Prostate gland (tissue), 2 donors: ENCODE measurements around the gene EHBP1L1. TPM values are rescaled to one million over a fixed set of nuclear protein-coding genes. Genes with fewer than 3 reads are reported as not detected.

Source experiments
- DNase-seq: peaks from one replicate; pipeline ENCODE4 v3.0.0-alpha.2; 2019; ENCODE audit warnings: low spot score
- H3K27ac ChIP-seq, 2 donors: fragments of 200-600 bp; sonication (generic); 2 replicates each; pipeline ENCODE4 v1.5.1; 2017 to 2019
- H3K27me3 ChIP-seq: fragments of 200-600 bp; sonication (generic); replicated peaks from 2 replicates; pipeline ENCODE4 v1.5.1; 2019; ENCODE audit not compliant: insufficient read depth
- H3K36me3 ChIP-seq, 2 donors: fragments of 200-600 bp; sonication (generic); 1 replicate in 1 of 2; 2 replicates in 1 of 2; pipeline versions ENCODE4 v1.5.1 to v1.8.1; 2017 to 2019
- H3K4me1 ChIP-seq: fragments of 200-600 bp; sonication (generic); replicated peaks from 2 replicates; pipeline ENCODE4 v1.5.1; 2019
- H3K4me3 ChIP-seq, 2 donors: fragments of 200-600 bp; sonication (generic); 2 replicates each; pipeline ENCODE4 v1.5.1; 2017 to 2019
- H3K9me3 ChIP-seq: fragments of 200-600 bp; sonication (generic); 2 replicates; pipeline ENCODE4 v1.5.1; 2017
- CTCF ChIP-seq, 4 experiments: fragments of 200-600 bp in 2 of 4; fragments of 450-650 bp in 2 of 4; sonication (generic) in 2 of 4; IDR thresholded peaks; 1 replicate in 3 of 4; 2 replicates in 1 of 4; pipeline ENCODE4 v1.5.1; 2016 to 2019; ENCODE audit warnings: antibody characterized with exemption in 4 of 4, mild to moderate bottlenecking in 2 of 4, moderate library complexity in 2 of 4
- POLR2A ChIP-seq: fragments of 450-650 bp; IDR thresholded peaks from one replicate; pipeline ENCODE4 v1.6.1; 2016; ENCODE audit warnings: antibody characterized with exemption, mild to moderate bottlenecking
- POLR2AphosphoS5 ChIP-seq: sonication (generic); formaldehyde crosslinking; IDR thresholded peaks from one replicate; pipeline ENCODE4 v1.6.1; 2017; ENCODE audit warnings: antibody characterized with exemption
- WGBS: methylation state at CpG from one replicate; pipeline ENCODE4 v1.1.5; 2018; 5-methylcytosine and 5-hydroxymethylcytosine counted together
- intact Hi-C: fragments of 100-400 bp; cut with DNase I; formaldehyde crosslinking; loops from one replicate; pipeline ENCODE4 v1.14.2; 2022
- total RNA-seq, 2 donors: library from RNA; depleted of rRNA; stranded (reverse); fragments of >200 nt; gene quantifications; one replicate each; pipeline ENCODE4 v1.1.0, GENCODE V29; 2016

The EHBP1L1 gene
- total RNA-seq, 2 donors from 2014 or later = 68.2 to 98.7 TPM

- Histone ChIP-seq H3K36me3 (peaks cover 0 to 8% of the 10 kb centered on the region in 2 donors), H3K27ac (no peak overlapping the region), H3K9me3 (no peaks in the 10 kb centered on the region), H3K4me1 (no peaks in the 10 kb centered on the region), H3K4me3 (no peak overlapping the region), H3K27me3 (no peaks in the 10 kb centered on the region)
- 50% methylated on average over 8 of the region's 8 CpGs for WGBS
- intact Hi-C loops = no loop called here
- DNase-seq = no peak
- TF ChIP-seq CTCF (IDR thresholded peaks at IDR 0.05) (no peak), POLR2AphosphoS5 (no peak), POLR2A (no peak)
Observed at GRCh38 chr11:65590240-65590738, 14.4 kb downstream of the EHBP1L1 start.

GRCh38 chr11:65591939-65592857, 16.3 kb downstream of the EHBP1L1 start:
- intact Hi-C loops = no loop called here
- peak in 2 of 4 experiments; percentile 23 to 35 for TF ChIP-seq CTCF (IDR thresholded peaks at IDR 0.05)
- TF ChIP-seq POLR2AphosphoS5 = no peak
- no peak for TF ChIP-seq POLR2A
- 39% methylated on average over 73 of the region's 106 CpGs for WGBS
- no peaks in the 10 kb centered on the region for H3K9me3 ChIP-seq
- H3K4me1 ChIP-seq = no peaks in the 10 kb centered on the region
- DNase-seq = no peak
- no peak overlapping the region for H3K4me3 ChIP-seq
- H3K27me3 ChIP-seq = no peaks in the 10 kb centered on the region
- H3K36me3 ChIP-seq = peaks cover 0 to 5% of the 10 kb centered on the region in 2 donors
- H3K27ac ChIP-seq = peak overlapping the region; percentile 29 to 47

GRCh38 chr11:65592858-65593517, 17.1 kb downstream of the EHBP1L1 start:
- intact Hi-C loops = no loop called here
- WGBS = 65% methylated on average over 22 of the region's 22 CpGs
- Histone ChIP-seq H3K27me3 (no peaks in the 10 kb centered on the region), H3K4me1 (no peaks in the 10 kb centered on the region), H3K27ac (peak overlapping the region; percentile 29 to 47), H3K4me3 (no peak overlapping the region), H3K9me3 (no peaks in the 10 kb centered on the region), H3K36me3 (peaks cover 0 to 9% of the 10 kb centered on the region in 2 donors)
- peak; percentile 64 for DNase-seq
- TF ChIP-seq CTCF (IDR thresholded peaks at IDR 0.05) (no peak), POLR2A (peak; percentile 13), POLR2AphosphoS5 (peak; percentile 72)

- TF ChIP-seq POLR2A (no peak), CTCF (IDR thresholded peaks at IDR 0.05) (peak; percentile 10 to 66 (median 62))
- Histone ChIP-seq H3K36me3 (peaks cover 2 to 16% of the 10 kb centered on the region in 2 donors), H3K27ac (no peak overlapping the region), H3K4me1 (no peaks in the 10 kb centered on the region), H3K27me3 (no peaks in the 10 kb centered on the region), H3K4me3 (no peak overlapping the region), H3K9me3 (no peaks in the 10 kb centered on the region)
- intact Hi-C loops = no loop called here
- no peak for DNase-seq
- 61% methylated on average over 24 of the region's 26 CpGs for WGBS
Observed at GRCh38 chr11:65593518-65594414, 17.9 kb downstream of the EHBP1L1 start.
